IPS-NIHi7 (cell line): ENCODE results near the gene GRK2.

Experiments used
- DNase-seq: peaks from one replicate; pipeline ENCODE4 v3.0.0; 2012; ENCODE audit warnings: mixed read lengths; ENCODE audit errors: extremely low spot score

The GRK2 gene

GRCh38 chr11:67282155-67282875 lies 16.0 kb downstream of the GRK2 start:
- no peak for DNase-seq

GRCh38 chr11:67282876-67283371 lies 16.7 kb downstream of the GRK2 start:
- DNase-seq: no peak

GRCh38 chr11:67283481-67283963 lies 17.2 kb downstream of the GRK2 start:
- DNase-seq: no peak

- DNase-seq: no peak
Observed at GRCh38 chr11:67284811-67285540, 18.7 kb downstream of the GRK2 start.

GRCh38 chr11:67285541-67286498 lies 19.5 kb downstream of the GRK2 start:
- no peak for DNase-seq

GRCh38 chr11:67286621-67287333 lies 20.5 kb downstream of the GRK2 start:
- DNase-seq: no peak

- DNase-seq: no peak
Observed at GRCh38 chr11:67287355-67288197, 21.3 kb downstream of the GRK2 start.

- no peak for DNase-seq
Observed at GRCh38 chr11:67288198-67288451, 21.9 kb downstream of the GRK2 start.

GRCh38 chr11:67288452-67289225 lies 22.4 kb downstream of the GRK2 start:
- peak; percentile 89 for DNase-seq

GRCh38 chr11:67289226-67289650 lies 23.0 kb downstream of the GRK2 start, which contains the start of gene ANKRD13D:
ANKRD13D (plus strand) TSS chr11:67289303; CDS start chr11:67289461, 158 bp downstream.
- DNase-seq: no peak

GRCh38 chr11:67289651-67290479 lies 23.6 kb downstream of the GRK2 start:
- DNase-seq: no peak

- no peak for DNase-seq
Observed at GRCh38 chr11:67290801-67291200, 24.5 kb downstream of the GRK2 start.

- no peak for DNase-seq
Observed at GRCh38 chr11:67291481-67292381, 25.5 kb downstream of the GRK2 start.

- DNase-seq: no peak
Observed at GRCh38 chr11:67292671-67293070, 26.4 kb downstream of the GRK2 start.

GRCh38 chr11:67293090-67293489 lies 26.8 kb downstream of the GRK2 start:
- no peak for DNase-seq

GRCh38 chr11:67295846-67296245 lies 29.6 kb downstream of the GRK2 start:
- no peak for DNase-seq

GRCh38 chr11:67298786-67299185 lies 32.5 kb downstream of the GRK2 start:
- DNase-seq: no peak
